ENCODE data around the gene OAT.
A peak's percentile ranks its signal among the peaks of the same experiment; 100 is the strongest.

OAT gene

DNA sequence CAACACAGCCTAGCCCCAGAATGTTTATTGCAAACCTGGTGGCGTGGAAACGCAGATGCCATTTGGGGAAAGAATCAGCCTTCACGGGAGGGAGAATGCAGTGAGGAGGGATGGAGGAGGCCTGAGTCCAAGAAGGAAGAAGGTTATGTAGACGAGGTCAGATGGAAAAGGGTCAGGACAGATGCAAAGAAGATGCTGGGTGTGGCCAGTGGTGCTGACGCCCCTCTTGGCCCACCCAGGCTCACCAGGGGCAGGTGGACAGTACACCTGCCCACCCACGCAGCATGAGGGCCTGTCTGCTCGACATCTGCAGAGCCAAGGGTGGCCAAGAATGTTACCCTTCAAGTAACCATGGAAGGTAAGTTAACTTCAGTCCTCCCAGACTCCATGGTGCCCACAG lies 40.5 kb downstream of the OAT start:
- DNase-seq = no peak

DNA sequence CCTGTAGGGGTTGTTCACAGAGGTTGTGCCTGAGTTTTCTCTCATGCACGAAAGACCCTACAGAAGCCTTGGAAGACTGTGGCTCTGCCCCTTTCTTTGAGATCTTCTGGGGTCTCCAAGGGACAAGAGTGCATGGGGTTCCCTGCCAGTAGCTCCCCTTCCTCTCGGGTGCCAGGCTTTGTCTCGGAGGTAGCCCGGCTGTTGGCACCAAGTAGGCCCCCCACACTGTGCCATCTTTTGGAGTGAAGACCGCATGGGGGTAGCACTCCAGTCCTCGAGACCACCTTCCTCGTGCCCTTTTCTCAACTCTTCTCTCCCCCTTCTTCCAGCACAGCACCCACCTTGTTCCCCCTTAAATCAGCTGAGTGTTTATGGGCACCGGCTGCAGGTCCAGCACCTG lies 41.6 kb downstream of the OAT start:
- no peak for DNase-seq

DNA sequence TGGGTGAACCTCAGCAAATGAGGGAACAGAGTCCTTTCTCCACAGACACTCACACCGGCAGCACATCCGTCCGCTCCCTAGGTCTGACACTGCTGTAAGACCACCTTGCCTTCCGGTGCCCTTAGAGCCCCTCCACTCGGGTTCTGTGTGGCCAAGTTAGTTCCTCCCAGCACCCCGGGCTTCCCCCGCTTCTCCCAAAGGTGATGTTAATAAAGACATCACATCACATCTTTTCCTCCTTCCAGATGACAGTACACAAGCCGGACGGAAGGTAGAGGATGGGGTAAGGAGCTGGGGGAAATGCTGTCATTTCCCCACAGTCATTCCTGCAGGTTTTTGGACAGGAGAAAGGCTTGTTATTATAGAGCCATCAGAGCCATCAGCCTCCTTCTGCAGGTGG lies 42.3 kb downstream of the OAT start:
- DNase-seq = no peak

DNA sequence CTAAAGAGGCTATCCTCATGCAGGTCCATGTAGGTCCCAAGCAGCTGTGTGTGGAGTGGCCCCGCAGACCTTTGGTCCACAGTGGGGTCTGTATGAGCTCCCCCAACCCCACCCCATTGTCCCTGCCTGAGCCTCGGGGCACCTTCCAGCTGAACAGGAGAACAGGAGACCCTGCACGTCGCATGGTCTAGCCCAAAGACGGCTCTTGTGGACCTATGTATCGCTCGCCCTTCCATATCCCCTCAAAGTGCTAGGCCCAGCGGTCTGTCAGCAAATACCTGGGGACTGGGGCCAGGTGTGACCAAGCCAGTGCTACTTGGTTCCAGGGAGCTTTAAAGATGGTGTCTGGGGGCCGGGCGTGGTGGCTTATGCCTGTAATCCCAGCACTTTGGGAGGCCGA lies 43.0 kb downstream of the OAT start:
- no peak for DNase-seq

DNA sequence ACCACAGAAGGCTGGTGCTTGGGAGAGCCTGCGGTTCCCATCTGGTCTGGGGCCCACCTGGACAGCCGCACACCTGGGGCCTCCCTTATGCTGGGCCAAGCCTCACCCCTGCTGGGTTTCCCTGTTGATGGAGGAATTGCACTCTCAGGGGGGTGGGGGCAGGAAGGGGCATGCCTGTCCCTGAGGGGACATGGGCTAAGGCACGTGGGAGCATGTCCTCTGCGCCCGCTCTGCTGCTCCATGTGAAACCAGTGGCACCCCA lies 43.4 kb downstream of the OAT start:
- no peak for DNase-seq

DNA sequence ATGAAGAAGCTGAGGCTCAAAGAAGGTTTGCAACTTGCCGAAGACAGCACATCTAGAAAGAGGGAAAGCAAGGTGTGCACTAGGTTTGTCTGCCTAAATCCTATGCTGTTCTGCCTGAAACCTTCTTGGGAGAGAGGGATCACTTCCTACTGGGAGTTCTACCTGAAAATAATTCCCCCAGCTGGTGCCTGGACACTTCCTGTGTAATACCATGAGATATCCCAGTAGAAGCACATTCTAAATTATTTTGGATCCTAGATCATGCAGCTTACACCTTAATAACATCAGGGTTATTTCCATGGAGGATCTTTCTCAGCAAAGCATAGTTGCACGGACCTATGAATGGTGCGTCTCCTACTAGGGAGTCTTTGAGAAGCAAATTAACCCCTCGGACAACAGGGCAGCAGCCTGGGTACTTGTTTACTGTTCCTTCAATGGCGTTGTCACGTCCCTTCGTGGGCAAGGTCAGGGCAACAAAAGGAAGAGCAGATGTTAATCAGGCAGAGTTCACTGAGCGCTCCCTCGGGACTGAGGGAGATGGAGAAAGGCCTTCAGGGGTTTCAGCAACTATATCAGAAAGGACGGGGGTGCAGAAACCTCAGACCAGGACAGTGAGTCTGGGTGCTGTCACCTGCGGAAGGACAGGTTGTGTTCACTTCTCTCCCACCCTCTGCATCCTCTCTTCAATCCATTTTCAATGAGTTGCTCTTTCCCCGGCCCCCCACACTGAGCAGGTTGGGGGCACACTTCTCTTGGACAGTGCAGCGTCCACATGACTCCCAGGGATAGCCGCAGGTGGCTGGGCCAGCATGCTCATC lies 44.0 kb downstream of the OAT start:
- no peak for DNase-seq

DNA sequence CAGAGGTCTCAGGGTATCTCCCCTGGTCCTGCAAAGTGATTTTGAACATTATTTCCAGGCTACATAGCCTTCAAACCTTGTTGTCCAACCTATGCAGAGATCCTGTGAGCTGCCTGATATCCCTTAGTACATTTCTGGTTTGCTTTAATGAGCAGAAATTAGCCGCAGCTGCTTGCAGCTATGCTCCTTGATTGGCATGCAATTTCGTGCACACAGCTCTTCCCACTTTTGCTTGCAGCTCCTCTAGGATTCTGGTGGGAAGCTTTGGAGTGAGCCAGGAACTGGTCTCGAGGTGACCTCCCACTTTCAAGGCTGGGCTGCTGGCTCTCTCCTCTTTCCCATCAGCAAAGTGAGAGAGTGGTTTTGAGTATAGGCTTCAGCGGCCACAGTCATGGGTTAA lies 45.8 kb downstream of the OAT start:
- no peak for DNase-seq

DNA sequence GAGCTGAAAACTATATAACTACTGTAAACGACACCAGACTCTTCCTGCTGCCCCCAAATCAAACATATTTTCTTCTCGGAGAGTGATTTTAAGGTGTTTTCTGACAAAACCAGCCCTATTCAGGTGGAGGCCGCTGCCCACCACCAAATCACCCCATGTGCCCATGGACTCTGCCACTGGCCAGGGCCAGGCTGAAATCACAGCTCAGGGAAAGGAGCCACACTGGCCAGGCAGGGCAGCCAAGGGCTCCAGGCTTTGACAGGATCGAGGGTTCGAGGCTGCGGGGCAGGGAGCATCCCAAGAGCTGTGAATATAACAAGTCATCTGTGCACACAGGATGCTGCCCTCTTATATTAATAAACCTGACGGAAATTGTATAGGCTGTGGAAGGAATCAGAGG lies 48.3 kb downstream of the OAT start:
- DNase-seq = no peak

DNA sequence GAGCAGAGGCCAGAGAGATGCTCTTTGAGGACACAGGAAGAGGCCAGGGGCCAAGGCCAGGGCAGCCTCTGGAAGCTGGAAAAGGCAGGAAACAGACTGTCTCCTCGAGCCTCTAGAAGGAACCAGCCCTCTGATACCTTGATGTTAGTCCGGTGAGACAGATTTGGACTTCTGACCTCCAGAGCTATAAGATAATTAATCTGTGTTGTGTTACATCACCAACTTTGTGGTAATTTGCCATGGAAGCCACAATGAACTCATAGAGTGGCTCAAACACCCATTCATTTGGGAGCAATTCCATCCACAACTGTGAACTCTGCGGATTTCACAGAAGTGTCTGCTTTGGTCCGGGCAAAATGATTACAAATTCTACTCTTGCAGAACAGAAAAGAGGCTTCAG lies 48.7 kb downstream of the OAT start:
- no peak for DNase-seq

DNA sequence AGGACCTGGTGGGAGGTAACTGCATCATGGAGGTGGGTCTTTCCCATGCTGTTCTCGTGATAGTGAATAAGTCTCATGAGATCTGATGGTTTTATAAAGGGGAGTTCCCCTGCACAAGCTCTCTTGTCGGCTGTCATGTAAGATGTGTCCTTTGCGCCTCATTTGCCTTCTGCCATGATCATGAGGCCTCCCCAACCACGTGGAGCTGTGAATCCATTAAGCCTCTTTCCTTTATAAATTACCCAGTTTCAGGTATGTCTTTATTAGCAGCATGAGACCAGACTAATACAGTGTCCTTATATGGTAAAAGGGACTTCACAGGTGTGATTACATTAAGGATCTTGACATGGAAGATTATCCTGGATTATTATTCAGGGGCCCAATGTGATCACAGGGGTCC lies 49.2 kb downstream of the OAT start:
- peak in 2 of 3 donors; percentile 32 to 34 for DNase-seq

DNA sequence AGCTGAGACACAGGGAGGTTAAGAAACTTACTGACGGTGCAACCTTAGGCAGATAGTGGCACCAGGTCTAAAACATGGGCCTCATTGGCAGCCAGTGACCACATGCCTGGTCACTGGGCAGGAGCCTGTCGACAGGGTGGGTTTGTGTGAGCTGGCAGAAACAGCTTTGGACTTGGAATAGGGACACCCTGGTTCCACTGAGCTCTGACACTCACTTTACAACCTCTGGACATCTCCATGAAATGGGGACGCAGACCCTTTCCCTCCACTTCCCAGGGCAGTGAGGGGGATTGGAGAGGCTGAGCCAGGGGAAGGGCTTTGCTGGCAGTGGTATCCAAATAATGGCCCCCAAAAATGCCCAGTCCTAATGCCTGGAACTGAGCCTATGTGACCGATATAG lies 49.7 kb downstream of the OAT start:
- no peak for DNase-seq

DNA sequence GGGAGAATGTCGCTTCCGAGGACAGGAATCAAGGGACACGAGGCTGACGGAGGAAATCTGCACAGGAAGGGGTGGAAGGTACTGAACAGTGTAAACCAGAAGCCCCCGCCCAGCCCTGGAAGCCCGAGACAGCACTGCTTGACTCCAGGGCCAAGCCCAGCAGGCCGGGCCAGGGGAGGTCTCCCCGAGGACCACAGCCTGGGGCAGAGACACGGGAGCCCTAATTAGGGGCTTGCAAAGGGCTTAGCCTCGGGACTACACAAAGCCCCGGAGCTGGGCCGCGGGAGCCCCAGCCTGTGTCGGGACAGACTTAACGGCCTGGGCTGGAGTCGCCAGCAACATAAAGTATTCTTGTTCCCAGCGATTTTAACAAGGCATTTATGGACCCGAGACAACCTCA lies 50.8 kb downstream of the OAT start:
- no peak for DNase-seq

DNA sequence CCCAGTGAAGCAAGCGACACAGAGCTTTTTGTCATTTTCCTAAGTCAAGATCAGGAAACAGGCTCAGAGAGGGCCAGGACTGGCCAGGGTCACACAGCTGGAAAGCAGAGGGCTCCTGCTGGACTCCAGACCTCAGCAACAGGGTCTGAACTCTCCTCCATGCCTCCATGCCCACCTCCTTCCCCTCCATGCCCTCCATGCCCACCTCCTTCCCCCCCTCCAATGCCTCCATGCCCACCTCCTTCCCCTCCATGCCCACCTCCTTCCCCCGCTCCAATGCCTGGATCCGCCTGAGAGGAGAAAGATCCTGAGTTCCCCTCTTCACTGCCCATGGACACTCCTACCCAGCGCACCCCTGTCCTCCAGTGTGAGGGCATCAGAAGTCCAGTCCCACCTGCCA lies 51.3 kb downstream of the OAT start:
- DNase-seq = no peak

DNA sequence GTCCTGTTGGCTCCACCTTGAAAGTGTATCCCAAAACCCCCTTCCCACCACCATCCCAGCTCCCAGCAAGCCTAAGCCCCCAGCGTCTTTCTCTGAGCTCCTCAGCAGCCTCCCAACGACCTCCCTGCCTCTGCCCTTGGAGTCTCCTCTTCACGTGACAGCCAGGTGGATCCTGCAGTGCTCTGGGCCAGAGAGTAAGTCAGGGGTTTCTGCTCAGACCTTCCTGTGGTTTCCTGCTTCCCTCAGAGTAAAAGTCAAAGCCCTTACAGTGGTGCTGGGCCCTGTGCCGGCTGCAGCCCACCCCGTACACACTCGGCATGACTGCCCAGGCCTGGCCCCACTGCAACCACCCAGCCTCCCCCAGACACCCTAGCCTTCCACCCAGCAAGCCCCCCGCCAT lies 51.9 kb downstream of the OAT start:
- no peak for DNase-seq

DNA sequence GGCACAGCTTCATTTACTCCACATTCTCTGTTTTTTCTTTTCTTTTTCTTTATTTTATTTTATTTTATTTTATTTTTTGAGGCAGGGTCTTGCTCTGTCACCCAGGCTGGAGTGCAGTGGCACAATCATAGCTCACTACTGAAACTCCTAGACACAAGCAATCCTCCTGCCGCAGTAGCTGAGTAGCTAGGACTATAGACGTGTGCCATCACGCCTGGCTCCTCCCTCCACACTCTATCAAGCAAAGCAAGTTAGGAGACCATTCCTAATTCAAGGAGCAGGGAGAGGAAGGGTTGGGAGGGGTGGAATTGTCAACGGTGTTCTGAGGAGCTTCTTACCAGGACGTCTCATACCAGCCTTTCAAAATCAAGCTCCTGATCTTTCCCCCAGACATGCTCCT lies 52.4 kb downstream of the OAT start:
- DNase-seq = no peak

DNA sequence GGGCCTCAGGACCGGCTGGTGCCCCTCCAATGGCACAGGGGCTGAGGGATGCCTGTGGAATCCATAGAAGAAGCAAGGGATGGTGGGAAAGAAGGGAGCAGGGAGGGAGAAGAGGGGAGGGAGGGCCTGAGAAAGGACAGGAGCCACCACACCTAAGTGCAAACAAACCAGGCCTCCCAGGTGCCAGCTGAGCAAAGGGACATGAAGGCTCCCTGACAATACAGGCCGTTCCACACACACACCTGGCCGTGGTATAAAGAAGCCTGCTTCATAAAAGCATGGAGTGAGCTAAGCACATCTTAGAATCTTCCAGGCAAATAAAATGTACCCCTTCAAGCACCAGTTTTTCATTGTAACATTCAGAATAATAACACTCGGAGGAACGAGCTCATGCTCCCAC lies 54.0 kb downstream of the OAT start:
- DNase-seq = no peak

DNA sequence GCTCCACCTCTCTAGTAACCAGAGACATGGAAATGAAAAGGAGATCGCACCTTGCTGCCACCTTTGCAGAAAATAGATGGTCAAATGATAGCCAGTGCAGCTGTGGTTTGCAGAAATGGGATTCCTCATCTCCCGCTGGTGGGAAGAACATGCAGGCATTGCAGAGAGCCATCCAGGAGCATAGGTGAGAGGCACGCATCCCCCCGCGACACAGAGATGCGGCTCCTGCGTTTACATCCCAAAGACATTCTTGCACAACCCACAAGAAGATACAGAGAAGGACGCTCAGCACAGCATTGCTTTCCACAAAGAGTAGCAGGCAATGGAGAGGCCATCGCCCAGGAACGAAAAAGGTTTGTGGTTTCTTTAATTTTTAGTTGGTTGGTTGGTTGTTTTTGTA lies 56.2 kb downstream of the OAT start:
- DNase-seq = no peak

DNA sequence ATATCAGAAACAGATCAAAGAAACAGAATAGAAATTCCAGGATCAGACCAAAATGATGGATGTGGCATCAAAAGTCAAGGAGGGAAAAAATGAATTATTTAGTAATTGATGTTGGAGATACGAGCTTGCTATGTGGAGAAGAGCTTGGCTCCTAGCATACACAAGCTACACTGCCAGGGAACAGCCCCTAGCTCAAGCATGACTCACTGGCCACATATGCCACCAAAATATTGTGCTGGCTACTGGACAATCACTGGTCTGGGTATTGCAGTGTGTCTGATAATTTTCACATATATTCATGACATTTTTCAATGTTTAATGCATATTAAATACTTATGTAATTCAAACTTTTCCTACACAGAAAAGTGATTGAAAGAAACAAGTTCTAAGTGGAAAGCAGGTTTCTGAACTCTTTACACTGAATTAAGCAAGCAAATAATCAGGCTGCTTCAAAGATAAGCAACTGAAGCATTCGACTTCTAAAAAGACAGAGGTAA lies 59.3 kb downstream of the OAT start:
- DNase-seq = peak in 1 of 3 donors; percentile 34

DNA sequence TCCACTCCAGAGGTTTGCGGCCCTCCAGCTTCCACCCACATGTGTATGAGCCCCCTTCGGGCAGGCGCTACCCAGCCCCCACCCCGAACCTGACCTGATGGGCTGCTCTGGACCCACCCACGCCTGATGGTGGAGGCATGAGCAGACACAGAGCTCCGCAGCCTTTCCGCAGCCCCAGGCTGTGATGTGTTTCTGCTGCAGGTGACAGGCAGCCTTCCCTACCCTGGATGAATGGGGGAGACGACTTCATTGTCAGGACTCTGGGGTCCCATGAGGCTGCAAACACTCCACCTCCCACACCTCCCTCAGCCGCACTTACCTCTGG lies 61.2 kb downstream of the OAT start:
- DNase-seq = no peak

DNA sequence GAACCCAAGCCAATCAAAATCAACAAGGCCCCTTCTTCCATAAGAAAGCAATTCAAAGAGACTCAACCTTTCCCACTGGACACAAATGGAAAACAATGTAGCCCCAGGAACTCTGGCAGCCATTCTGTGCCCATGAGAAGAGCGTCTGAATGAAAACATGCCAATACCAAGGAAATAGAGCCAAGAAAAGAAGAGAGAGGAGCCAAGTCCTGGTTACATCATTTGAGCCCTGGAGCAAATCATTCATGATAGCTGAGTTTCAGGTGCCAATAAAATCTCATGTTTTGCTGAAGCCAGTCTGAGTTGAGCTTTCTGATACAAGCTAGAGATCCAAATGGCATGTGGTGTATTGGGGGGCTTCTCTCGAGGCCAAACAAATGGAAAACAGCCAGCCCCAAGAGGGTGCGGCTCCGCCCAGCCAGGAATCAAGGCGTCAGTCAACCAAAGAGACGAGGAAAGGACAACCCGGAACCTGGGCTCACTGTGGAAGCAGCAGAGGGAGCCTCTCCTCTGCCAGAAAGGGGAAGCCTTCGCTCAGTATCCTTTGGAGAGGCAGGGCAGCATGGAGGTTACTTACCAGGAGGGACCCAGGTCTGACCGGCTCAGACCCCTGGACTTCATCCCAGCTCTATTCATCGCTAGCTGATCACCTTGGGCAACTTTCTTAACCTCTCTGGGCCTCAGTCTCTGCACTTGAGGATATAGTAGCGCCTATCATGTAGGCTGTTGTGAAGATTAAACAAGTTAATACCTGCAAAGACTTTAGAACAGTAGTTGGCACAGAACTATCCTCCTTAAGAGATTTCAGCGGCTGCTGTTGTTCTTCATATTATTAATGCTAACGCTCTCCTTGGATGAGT lies 61.8 kb downstream of the OAT start:
- no peak for DNase-seq

DNA sequence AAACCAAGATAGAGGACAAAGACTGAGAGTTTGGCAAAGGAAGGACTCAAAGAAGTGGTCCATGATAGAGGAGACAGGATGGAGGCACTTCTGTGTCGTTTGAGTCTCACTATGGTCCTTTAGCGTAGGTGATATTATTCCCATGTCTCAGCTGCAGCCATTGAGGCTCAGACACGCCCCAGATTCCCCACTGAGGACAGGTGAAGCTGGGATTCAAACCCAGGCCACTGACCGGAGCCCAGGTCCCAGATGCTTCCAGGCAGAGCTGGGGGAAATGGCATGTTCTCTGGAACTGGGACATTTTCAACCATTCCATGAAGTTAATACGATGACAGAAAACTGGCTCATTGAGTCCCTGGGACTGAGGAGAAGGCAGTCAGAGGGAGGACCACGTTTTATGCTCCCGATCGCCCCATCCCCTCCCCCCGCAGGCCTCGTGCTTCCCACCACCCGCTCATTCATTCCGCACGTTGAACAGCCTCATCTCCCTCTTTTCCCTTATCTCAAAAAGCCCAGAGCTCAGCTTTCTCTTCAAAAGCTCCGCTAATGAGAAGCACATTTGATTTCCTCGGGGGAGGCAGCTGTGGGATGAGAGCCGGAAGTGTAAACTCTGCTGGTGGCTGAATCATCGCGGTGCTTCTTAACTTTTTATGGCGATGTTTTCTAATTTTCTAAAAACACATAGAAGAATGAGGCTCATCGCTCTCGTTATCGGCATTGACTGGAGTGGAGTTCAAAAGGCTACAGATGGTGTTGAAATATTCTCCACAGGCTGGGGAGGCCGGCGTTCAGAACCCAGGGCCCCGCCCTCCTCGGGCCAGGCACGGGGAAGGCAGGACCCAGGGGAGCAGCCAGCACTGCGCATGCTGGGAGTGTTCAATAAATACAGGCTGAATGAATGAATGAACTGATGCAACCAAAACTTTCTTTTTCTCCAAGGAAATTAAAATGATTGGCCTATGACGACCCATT lies 64.0 kb downstream of the OAT start:
- peak; percentile 64 to 69 (median 66) for DNase-seq

DNA sequence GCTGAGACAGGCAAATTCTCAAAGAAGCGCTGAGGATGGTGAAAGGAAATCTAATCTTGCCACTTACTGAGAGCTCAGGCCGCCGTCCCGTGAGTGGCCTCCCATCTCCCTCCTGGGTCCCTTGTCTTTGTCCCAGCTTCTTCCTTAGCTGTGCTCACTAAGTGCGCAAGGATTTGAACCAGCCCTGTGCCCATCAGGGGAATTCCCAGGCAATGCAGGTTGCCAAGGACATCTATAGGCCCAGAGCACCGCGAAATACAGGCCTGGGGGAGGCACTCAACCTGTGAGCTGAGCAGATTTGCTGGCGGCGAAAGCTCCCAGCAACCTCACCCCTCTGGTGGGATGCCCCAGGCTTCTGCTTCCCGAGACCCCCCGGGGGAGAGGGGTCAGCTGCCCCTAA lies 64.8 kb downstream of the OAT start:
- DNase-seq = no peak

DNA sequence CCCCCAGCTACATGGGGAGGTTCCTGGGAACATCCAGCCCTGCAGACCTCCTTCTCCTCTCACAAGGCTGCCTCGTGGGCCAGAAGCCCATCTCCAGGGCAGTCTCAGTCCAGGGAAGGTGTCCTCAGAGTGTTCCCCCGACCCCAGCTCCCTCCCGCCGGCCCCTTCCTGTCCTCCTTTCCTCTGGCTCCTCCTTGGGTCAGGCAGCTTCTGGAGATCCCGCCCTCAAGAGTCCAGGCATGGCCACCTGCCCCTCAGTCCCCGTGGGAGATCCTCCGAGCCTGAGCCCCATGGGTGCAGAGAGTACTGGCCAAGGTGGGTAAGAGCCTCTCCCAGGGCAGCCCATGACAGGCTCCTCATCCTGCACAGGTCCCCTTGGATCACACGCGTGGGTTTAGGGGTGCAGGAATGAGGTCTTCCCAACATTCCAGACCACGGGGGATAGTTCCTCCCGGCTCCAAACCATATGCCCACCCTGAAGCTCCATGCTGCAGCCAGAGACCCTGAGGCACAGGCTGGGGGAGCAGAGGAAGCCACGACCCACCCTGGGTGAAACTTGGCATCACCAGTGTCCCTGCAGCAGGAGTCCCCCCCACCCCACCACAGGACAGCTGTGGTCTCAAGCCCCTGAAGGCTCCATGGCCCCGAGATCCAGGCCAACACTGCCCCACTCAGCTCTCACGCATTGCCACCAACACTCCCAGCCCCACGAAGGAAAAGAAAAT lies 65.5 kb downstream of the OAT start:
- no peak for DNase-seq
